Activated naive CD4-positive, alpha-beta T cell (primary cell): ENCODE data around the gene NXPE4.
"Not testable (repeated sequence)": the region's sequence is repeated elsewhere in the genome, so short reads cannot be mapped to it uniquely, and the experiment has no call there.

ENCODE experiments used
- DNase-seq, 4 experiments: peaks; one replicate each; lab custom pipeline; 2025; lab: John Stamatoyannopoulos, UW

NXPE4 gene

GRCh38 chr11:114595571-114595970 is at the start of gene NXPE4:
Gene NXPE4, minus strand, starts transcription at chr11:114595786. Its CDS starts 1,027 bp downstream, at chr11:114594759.
- DNase-seq = no peak

- not testable (repeated sequence) for DNase-seq
Measured at GRCh38 chr11:114639440-114639839, 43.9 kb upstream of the NXPE4 start.

GRCh38 chr11:114631445-114631965 is 35.9 kb upstream of the NXPE4 start:
- DNase-seq = not testable (repeated sequence)

- DNase-seq = no peak
Measured at GRCh38 chr11:114625294-114625693, 29.7 kb upstream of the NXPE4 start.

- no peak for DNase-seq
Measured at GRCh38 chr11:114624455-114625207, 29.0 kb upstream of the NXPE4 start.

- DNase-seq = no peak
Measured at GRCh38 chr11:114623720-114624119, 28.1 kb upstream of the NXPE4 start.

- DNase-seq = no peak
Measured at GRCh38 chr11:114622858-114623257, 27.3 kb upstream of the NXPE4 start.

- DNase-seq = no peak
Measured at GRCh38 chr11:114621950-114622809, 26.6 kb upstream of the NXPE4 start.

GRCh38 chr11:114621072-114621471 is 25.5 kb upstream of the NXPE4 start:
- DNase-seq = no peak

GRCh38 chr11:114619659-114620173 is 24.1 kb upstream of the NXPE4 start:
- DNase-seq = no peak

GRCh38 chr11:114618139-114618538 is 22.6 kb upstream of the NXPE4 start:
- no peak for DNase-seq

GRCh38 chr11:114617157-114618124 is 21.9 kb upstream of the NXPE4 start:
- no peak for DNase-seq

- no peak for DNase-seq
Measured at GRCh38 chr11:114616516-114616915, 20.9 kb upstream of the NXPE4 start.

- no peak for DNase-seq
Measured at GRCh38 chr11:114615448-114616361, 20.1 kb upstream of the NXPE4 start.

- DNase-seq = no peak
Measured at GRCh38 chr11:114614127-114614720, 18.6 kb upstream of the NXPE4 start.

GRCh38 chr11:114613094-114613493 is 17.5 kb upstream of the NXPE4 start:
- DNase-seq = not testable (repeated sequence)

- no peak for DNase-seq
Measured at GRCh38 chr11:114612686-114613085, 17.1 kb upstream of the NXPE4 start.

GRCh38 chr11:114612199-114612598 is 16.6 kb upstream of the NXPE4 start:
- DNase-seq = not testable (repeated sequence)

- DNase-seq = no peak
Measured at GRCh38 chr11:114610984-114611944, 15.7 kb upstream of the NXPE4 start.
